GM19351 (cell line): ENCODE measurements around the gene ADAMTS7.
A peak's percentile ranks its signal among the peaks of the same experiment; 100 is the strongest.
"Not testable (repeated sequence)": the region's sequence is repeated elsewhere in the genome, so short reads cannot be mapped to it uniquely, and the experiment has no call there.

Experiments used
- ATAC-seq: cut with Tn5 transposase; IDR thresholded peaks from one replicate; pipeline ENCODE4 v1.9.1; 2021; ENCODE audit warnings: mild to moderate bottlenecking, moderate library complexity; ENCODE audit not compliant: unreplicated experiment

The ADAMTS7 gene, protein sequence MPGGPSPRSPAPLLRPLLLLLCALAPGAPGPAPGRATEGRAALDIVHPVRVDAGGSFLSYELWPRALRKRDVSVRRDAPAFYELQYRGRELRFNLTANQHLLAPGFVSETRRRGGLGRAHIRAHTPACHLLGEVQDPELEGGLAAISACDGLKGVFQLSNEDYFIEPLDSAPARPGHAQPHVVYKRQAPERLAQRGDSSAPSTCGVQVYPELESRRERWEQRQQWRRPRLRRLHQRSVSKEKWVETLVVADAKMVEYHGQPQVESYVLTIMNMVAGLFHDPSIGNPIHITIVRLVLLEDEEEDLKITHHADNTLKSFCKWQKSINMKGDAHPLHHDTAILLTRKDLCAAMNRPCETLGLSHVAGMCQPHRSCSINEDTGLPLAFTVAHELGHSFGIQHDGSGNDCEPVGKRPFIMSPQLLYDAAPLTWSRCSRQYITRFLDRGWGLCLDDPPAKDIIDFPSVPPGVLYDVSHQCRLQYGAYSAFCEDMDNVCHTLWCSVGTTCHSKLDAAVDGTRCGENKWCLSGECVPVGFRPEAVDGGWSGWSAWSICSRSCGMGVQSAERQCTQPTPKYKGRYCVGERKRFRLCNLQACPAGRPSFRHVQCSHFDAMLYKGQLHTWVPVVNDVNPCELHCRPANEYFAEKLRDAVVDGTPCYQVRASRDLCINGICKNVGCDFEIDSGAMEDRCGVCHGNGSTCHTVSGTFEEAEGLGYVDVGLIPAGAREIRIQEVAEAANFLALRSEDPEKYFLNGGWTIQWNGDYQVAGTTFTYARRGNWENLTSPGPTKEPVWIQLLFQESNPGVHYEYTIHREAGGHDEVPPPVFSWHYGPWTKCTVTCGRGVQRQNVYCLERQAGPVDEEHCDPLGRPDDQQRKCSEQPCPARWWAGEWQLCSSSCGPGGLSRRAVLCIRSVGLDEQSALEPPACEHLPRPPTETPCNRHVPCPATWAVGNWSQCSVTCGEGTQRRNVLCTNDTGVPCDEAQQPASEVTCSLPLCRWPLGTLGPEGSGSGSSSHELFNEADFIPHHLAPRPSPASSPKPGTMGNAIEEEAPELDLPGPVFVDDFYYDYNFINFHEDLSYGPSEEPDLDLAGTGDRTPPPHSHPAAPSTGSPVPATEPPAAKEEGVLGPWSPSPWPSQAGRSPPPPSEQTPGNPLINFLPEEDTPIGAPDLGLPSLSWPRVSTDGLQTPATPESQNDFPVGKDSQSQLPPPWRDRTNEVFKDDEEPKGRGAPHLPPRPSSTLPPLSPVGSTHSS (N-terminal part only)

GRCh38 chr15:78811124-78811824 is at the start of gene ADAMTS7:
TSS of gene ADAMTS7 (minus strand) at chr15:78811464. CDS start at chr15:78811220, 244 bp downstream.
- peak; percentile 74 for ATAC-seq

DNA sequence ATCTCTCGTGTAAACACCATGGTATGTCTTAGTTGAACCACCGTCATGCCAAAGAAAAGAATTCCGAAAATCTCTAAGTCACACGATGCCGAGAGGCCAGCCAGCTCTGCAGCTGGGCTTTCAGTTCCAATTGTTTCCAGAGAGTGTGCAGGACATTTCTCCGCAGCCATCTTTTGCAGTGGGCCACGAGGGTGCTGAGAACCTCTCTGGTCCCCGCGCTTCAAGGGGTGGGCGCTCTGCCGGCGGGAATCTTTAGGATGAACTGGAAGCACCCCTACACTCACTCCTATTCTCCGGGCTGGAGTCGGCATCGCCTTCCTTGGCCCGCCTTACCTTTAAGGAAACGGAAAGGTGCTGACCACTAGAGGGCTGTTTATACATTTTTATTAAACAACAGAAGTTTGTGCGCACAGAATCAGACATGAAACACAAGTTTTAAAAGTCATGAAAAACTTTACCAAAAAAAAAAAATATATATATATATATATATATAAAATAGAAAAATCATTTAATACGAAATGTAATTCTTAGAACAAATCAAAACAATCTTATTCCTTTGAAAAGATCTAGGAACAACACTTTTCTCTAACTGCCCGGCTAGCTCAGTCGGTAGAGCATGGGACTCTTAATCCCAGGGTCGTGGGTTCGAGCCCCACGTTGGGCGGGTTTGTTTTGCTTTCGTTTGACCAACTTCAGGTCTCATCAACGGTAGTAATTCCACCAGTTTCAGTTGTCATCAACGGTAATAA is 48.9 kb upstream of the ADAMTS7 start:
- peak; percentile 83 for ATAC-seq

GRCh38 chr15:78855746-78856145 is 44.5 kb upstream of the ADAMTS7 start:
- no peak for ATAC-seq

GRCh38 chr15:78854833-78855372 is 43.6 kb upstream of the ADAMTS7 start:
- ATAC-seq, result no peak

GRCh38 chr15:78853500-78853899 is 42.2 kb upstream of the ADAMTS7 start:
- ATAC-seq, result no peak

DNA sequence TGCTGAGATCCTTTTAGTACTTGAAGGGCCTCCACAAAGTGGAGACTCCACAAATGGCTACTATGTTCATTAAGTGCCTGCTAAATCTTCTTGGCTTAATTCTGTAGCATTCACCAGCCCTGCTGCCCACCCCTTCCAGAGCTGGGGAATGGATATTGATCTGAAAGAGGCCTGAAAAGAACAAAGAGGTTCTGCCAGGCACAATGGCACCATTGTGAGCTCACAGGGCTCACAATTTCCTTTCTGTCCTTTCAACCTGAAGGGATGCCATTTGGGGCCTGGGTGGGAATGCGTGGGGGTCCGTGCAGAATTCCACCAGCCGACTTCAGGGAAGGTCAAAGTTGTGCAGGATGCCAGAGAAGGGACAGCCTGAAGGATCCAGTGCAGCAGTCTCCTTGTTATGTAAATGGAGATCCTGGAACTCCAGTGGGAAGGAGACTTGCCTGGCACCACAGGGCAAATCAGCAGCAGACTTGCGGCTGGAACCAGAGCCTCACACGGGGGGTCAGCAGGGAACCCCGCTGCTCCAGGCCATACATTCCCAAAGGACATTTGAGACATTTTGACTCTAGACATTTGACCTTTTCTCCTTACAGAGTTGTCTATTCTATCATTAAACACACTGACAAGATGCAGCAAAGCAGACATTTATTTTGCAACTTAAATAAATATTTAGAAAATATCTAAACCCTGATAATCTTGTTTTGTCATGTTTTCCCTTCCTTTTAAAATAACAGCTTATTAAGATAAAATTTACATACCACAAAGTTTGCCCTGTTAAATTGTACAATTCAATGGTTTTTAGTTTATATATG is 39.9 kb upstream of the ADAMTS7 start:
- ATAC-seq, result no peak

DNA sequence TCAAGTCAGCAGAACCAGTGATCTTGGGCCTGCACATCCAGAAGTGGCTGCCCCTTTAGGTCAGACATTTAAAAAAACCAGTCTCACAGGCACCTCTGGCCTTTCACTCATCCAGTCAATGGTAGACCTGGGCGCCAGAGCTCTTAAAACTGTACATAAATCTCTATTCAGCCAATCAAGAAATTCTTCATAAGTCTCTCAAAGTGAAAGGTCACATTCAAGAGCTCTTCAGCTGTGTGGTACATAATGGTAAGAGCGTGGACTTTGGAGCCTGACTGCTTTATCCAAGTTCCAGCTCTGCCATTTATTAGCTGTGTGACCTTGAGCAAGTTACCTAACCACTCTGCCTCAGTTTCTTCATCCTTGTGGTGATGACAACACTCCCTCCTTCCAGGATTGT is 39.1 kb upstream of the ADAMTS7 start:
- ATAC-seq, result no peak

GRCh38 chr15:78847387-78847906 is 36.2 kb upstream of the ADAMTS7 start:
- ATAC-seq, result not testable (repeated sequence)

DNA sequence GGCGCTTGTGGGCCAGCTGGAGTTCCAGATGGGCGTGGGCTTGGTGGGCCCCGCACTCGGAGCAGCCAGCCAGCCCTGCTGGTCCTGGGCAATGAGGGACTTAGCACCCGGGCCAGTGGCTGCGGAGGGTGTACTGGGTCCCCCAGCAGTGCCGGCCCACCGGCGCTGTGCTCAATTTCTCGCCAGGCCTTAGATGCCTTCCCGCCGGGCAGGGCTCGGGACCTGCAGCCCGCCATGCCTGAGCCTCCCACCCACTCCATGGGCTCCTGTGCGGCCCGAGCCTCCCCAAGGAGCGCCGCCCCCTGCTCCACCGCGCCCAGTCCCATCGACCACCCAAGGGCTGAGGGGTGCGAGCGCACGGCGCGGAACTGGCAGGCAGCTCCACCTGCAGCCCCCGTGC is 35.6 kb upstream of the ADAMTS7 start:
- not testable (repeated sequence) for ATAC-seq

DNA sequence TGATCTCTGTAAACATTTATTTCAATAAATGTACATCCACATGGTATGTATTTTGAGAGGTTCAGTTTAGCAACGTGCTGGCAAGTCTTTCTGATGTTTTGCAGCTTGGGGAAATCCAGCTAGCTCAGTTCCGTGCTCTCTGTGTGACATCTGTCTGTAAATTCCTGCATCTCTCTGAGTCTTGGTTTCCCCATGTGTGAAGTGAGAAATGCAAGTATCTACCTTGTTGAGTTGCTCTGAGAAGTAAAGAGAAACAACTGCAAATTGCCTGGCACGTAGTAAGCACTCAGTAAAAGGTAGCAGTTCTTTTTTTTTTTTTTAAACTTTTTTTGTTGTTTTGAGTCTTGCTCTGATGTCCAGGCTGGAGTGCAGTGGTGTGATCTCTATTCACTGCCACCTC is 31.3 kb upstream of the ADAMTS7 start:
- ATAC-seq, result no peak

GRCh38 chr15:78841891-78842290 is 30.6 kb upstream of the ADAMTS7 start:
- ATAC-seq, result no peak

GRCh38 chr15:78841376-78841706 is 30.1 kb upstream of the ADAMTS7 start:
- no peak for ATAC-seq

GRCh38 chr15:78840661-78841375 is 29.6 kb upstream of the ADAMTS7 start:
- ATAC-seq, result peak; percentile 51

GRCh38 chr15:78839151-78839550 is 27.9 kb upstream of the ADAMTS7 start:
- ATAC-seq, result not testable (repeated sequence)

- no peak for ATAC-seq
Measured at GRCh38 chr15:78838489-78838888, 27.2 kb upstream of the ADAMTS7 start.

- no peak for ATAC-seq
Measured at GRCh38 chr15:78837543-78837942, 26.3 kb upstream of the ADAMTS7 start.

GRCh38 chr15:78837131-78837530 is 25.9 kb upstream of the ADAMTS7 start:
- no peak for ATAC-seq

- no peak for ATAC-seq
Measured at GRCh38 chr15:78836333-78836732, 25.1 kb upstream of the ADAMTS7 start.
